Panc1 (cell line): ENCODE results near the gene PRDM7. TPM values are rescaled to one million over a fixed set of nuclear protein-coding genes. Genes with fewer than 3 reads are reported as not detected.

ENCODE experiments used
- ATAC-seq: fragments of 200-7000 bp; cut with Tn5 transposase; 2 replicates; pipeline ENCODE4 v1.9.1; 2020; ENCODE audit warnings: mild to moderate bottlenecking, moderate library complexity
- BruUV-seq: library from RNA; stranded (reverse); fragments of 400-500 nt; replicated peaks from 2 replicates; lab custom pipeline; 2021; lab: Mats Ljungman, UMichigan
- CTCF ChIA-PET: fragments of 300-600 bp; sonication (Branson Sonifier 250); formaldehyde crosslinking; loops from one replicate; lab custom pipeline; 2022; ENCODE audit warnings: antibody characterized with exemption; lab: Charles Lee
- POLR2A ChIA-PET: fragments of 300-600 bp; sonication (Branson Sonifier 250); formaldehyde crosslinking; loops from one replicate; lab custom pipeline; 2022; ENCODE audit warnings: antibody characterized with exemption; lab: Charles Lee
- DNase-seq: peaks from one replicate; pipeline ENCODE4 v3.0.0-alpha.2; 2010; ENCODE audit warnings: low read depth, low spot score
- H3K27ac ChIP-seq: 2 replicates; pipeline ENCODE4 v1.5.1; 2011; ENCODE audit warnings: mild to moderate bottlenecking, low read length, inconsistent platforms
- H3K27me3 ChIP-seq: fragments of 200-500 bp; sonication (Bioruptor generic); 2 replicates; pipeline ENCODE4 v1.6.0; 2014; ENCODE audit warnings: low read length, inconsistent platforms; ENCODE audit not compliant: control insufficient read depth, insufficient read depth
- H3K36me3 ChIP-seq: fragments of 200-500 bp; sonication (Bioruptor generic); 2 replicates; pipeline ENCODE4 v1.5.1; 2014; ENCODE audit warnings: inconsistent platforms, mild to moderate bottlenecking, low read length, moderate library complexity; ENCODE audit not compliant: control insufficient read depth, insufficient read depth
- H3K4me1 ChIP-seq: 2 replicates; pipeline ENCODE4 v1.5.1; 2011; ENCODE audit warnings: inconsistent platforms, mild to moderate bottlenecking, low read length, moderate library complexity; ENCODE audit not compliant: control insufficient read depth, insufficient read depth
- H3K4me3 ChIP-seq, 2 experiments: 2 replicates each; pipeline ENCODE4 v1.5.1; 2011 to 2012; ENCODE audit warnings: low read depth in 2 of 2, low read length in 2 of 2, mild to moderate bottlenecking in 2 of 2, inconsistent platforms in 1 of 2, moderate library complexity in 1 of 2
- H3K9me3 ChIP-seq: fragments of 200-500 bp; sonication (Bioruptor generic); 2 replicates; pipeline ENCODE4 v1.5.1; 2014; ENCODE audit warnings: low read depth, mild to moderate bottlenecking, inconsistent platforms, low read length, moderate library complexity; ENCODE audit not compliant: control insufficient read depth, insufficient read depth
- POLR2AphosphoS5 ChIP-seq: IDR thresholded peaks from 2 replicates; pipeline ENCODE4 v1.6.1; 2012; ENCODE audit warnings: mild to moderate bottlenecking, low read depth, low read length, moderate library complexity
- SIN3A ChIP-seq: IDR thresholded peaks from 2 replicates; pipeline ENCODE4 v1.6.1; 2012; ENCODE audit warnings: low read depth, mild to moderate bottlenecking, low read length, moderate library complexity, borderline replicate concordance; ENCODE audit not compliant: insufficient read depth
- TCF7L2 ChIP-seq: IDR thresholded peaks from 2 replicates; pipeline ENCODE4 v1.6.1; 2011; ENCODE audit warnings: mild to moderate bottlenecking, low read depth, low read length, inconsistent platforms
- in situ Hi-C: cut with HindIII; loops from 2 replicates; pipeline ENCODE4 v1.10.0; 2016; ENCODE audit warnings: low sequenced_read_pairs, low pct_unique_long_range_greater_than_20kb
- intact Hi-C: fragments of 100-400 bp; cut with micrococcal nuclease; formaldehyde crosslinking; loops from one replicate; pipeline ENCODE4 v1.10.0; 2022; ENCODE audit not compliant: unreplicated experiment
- total RNA-seq: library from RNA; stranded (reverse); gene quantifications from one replicate; pipeline ENCODE4 v1.2.1, GENCODE V29; 2021; ENCODE audit not compliant: unreplicated experiment
- TF ChIP-seq, protein P1 (sequence below): fragments of 450-650 bp; IDR thresholded peaks from 2 replicates; pipeline ENCODE4 v1.5.1; 2017; ENCODE audit warnings: mild to moderate bottlenecking
- TF ChIP-seq, protein P2 (sequence below), 2 experiments: IDR thresholded peaks; 2 replicates each; pipeline ENCODE4 v1.6.1; 2011 to 2012; ENCODE audit warnings: low read depth in 2 of 2, control low read depth in 1 of 2, low read length in 1 of 2, mild to moderate bottlenecking in 1 of 2, moderate library complexity in 1 of 2; ENCODE audit not compliant: insufficient read depth in 1 of 2

Gene PRDM7
- total RNA-seq, 1 experiment from 2014 or later, result not detected

DNA sequence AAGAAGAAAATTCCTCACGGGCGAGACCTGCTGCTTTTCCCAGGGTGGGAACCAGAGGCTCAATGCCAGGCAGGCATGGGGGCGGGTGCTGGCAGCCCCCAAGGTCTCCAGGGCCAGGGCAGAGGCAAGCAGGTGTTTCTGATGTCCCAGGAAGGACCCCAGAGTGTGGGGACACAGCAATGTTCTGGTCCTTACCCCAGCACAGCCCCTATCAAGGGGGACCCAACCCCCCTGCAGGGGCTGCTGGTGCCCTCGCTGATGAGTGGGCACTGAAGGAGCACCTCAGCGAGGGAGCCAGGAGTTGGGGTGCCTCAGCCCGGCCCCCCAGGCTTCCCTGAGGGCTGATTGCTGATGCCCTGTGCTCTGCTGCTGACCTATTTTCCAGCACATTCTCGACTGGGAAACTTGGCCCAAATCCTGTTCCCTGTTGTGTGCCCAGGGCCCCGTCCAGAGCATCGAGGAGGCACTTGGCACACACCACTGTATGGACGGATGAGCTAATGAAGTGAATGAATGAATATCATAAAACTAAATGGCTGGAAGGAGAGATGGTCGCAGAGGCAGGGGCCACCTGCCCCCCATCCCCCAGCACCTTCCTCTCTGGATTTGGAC is 60.7 kb downstream of the PRDM7 start:
- ChIA-PET CTCF (no interaction called here), POLR2A (no interaction called here)
- in situ Hi-C loops, result no loop called here
- ATAC-seq, result no peak
- intact Hi-C loops, result no loop called here
- Histone ChIP-seq H3K36me3 (no peaks in the 10 kb centered on the region; the same call in 1 of the 2 replicates), H3K4me1 (peaks cover 19% of the 10 kb centered on the region), H3K27ac (no peak overlapping the region), H3K4me3 (no peak overlapping the region), H3K27me3 (no peaks in the 10 kb centered on the region), H3K9me3 (no peaks in the 10 kb centered on the region)
- DNase-seq, result no peak
- BruUV-seq, result no TSS peak
- TF ChIP-seq SIN3A (no peak), TCF7L2 (no peak), POLR2AphosphoS5 (no peak)
- TF ChIP-seq, protein P1, sequence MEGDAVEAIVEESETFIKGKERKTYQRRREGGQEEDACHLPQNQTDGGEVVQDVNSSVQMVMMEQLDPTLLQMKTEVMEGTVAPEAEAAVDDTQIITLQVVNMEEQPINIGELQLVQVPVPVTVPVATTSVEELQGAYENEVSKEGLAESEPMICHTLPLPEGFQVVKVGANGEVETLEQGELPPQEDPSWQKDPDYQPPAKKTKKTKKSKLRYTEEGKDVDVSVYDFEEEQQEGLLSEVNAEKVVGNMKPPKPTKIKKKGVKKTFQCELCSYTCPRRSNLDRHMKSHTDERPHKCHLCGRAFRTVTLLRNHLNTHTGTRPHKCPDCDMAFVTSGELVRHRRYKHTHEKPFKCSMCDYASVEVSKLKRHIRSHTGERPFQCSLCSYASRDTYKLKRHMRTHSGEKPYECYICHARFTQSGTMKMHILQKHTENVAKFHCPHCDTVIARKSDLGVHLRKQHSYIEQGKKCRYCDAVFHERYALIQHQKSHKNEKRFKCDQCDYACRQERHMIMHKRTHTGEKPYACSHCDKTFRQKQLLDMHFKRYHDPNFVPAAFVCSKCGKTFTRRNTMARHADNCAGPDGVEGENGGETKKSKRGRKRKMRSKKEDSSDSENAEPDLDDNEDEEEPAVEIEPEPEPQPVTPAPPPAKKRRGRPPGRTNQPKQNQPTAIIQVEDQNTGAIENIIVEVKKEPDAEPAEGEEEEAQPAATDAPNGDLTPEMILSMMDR, result no peak
- TF ChIP-seq, protein P2, sequence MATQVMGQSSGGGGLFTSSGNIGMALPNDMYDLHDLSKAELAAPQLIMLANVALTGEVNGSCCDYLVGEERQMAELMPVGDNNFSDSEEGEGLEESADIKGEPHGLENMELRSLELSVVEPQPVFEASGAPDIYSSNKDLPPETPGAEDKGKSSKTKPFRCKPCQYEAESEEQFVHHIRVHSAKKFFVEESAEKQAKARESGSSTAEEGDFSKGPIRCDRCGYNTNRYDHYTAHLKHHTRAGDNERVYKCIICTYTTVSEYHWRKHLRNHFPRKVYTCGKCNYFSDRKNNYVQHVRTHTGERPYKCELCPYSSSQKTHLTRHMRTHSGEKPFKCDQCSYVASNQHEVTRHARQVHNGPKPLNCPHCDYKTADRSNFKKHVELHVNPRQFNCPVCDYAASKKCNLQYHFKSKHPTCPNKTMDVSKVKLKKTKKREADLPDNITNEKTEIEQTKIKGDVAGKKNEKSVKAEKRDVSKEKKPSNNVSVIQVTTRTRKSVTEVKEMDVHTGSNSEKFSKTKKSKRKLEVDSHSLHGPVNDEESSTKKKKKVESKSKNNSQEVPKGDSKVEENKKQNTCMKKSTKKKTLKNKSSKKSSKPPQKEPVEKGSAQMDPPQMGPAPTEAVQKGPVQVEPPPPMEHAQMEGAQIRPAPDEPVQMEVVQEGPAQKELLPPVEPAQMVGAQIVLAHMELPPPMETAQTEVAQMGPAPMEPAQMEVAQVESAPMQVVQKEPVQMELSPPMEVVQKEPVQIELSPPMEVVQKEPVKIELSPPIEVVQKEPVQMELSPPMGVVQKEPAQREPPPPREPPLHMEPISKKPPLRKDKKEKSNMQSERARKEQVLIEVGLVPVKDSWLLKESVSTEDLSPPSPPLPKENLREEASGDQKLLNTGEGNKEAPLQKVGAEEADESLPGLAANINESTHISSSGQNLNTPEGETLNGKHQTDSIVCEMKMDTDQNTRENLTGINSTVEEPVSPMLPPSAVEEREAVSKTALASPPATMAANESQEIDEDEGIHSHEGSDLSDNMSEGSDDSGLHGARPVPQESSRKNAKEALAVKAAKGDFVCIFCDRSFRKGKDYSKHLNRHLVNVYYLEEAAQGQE (IDR thresholded peaks at IDR 0.05; ENCODE audit: insufficient read depth in 1 of 2, low read depth in 2 of 2, low read length in 1 of 2), result no peak

DNA sequence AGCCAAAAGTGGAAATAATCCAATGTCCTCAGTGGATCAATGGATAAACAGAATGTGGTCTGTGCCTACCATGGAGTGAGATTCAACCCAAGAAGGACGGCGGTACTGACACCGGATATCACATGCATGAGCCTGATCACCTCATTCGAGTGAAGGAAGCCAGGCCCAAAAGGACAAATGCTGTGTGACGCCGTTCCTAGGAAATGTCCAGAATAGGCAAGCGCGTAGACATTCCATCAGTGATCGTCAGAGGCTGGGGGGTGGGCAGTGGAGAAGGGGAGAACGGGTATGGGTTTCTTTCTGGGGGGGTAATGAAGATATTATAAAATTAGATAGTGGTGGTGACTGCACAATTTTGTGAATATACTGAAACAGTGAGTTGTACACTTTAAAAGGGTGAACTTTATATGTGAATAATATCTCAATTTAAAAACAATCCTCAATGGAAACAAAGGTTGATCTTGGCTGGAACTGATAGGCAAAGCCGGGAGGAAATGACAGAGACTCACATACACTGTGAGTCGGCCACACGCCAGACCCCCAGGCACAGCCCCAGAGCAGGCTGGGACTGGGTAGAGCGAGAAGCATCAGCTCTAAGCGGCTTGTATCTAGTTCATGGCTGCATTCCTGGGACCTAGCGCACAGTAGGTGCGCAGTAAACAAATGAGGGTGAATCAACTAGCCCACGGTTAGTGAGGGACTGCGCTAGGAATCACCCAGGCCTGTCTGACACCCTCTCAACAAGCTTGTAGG is 61.4 kb downstream of the PRDM7 start:
- Histone ChIP-seq H3K36me3 (no peaks in the 10 kb centered on the region; the same call in 1 of the 2 replicates), H3K27me3 (no peaks in the 10 kb centered on the region), H3K9me3 (no peaks in the 10 kb centered on the region), H3K4me3 (no peak overlapping the region), H3K27ac (no peak overlapping the region), H3K4me1 (peaks cover 12% of the 10 kb centered on the region)
- BruUV-seq, result no TSS peak
- no peak for DNase-seq
- intact Hi-C loops (no loop called here), in situ Hi-C loops (no loop called here)
- ChIA-PET POLR2A (no interaction called here), CTCF (no interaction called here)
- TF ChIP-seq TCF7L2 (no peak), POLR2AphosphoS5 (no peak), SIN3A (no peak)
- TF ChIP-seq, protein P1, result no peak
- TF ChIP-seq, protein P2 (IDR thresholded peaks at IDR 0.05; ENCODE audit: insufficient read depth in 1 of 2, low read depth in 2 of 2, low read length in 1 of 2), result no peak
- ATAC-seq, result no peak
